HepG2 (cell line): Measurements from ENCODE around the gene MEIG1. TPM values are rescaled to one million over a fixed set of nuclear protein-coding genes. Genes with fewer than 3 reads are reported as not detected.

Experiments used
- AGO1 ChIP-seq: fragments of 200-400 bp; formaldehyde crosslinking; IDR thresholded peaks from 2 replicates; pipeline ENCODE4 v1.6.1; 2017; ENCODE audit warnings: mild to moderate bottlenecking, low read depth, low read length, moderate library complexity; ENCODE audit not compliant: poor library complexity, severe bottlenecking
- BRCA1 ChIP-seq: sonication (generic); formaldehyde crosslinking; IDR thresholded peaks from 2 replicates; pipeline ENCODE4 v1.4.0; 2020; ENCODE audit warnings: missing genetic modification reagents
- FOXP4 ChIP-seq: sonication (generic); formaldehyde crosslinking; IDR thresholded peaks from 2 replicates; pipeline ENCODE4 v1.4.0; 2020; ENCODE audit warnings: missing genetic modification reagents
- GATAD2A ChIP-seq: IDR thresholded peaks from 2 replicates; pipeline ENCODE4 v1.6.1; 2016
- HOXD1 ChIP-seq: sonication (generic); formaldehyde crosslinking; IDR thresholded peaks from 2 replicates; pipeline ENCODE4 v1.5.0; 2020; ENCODE audit warnings: missing genetic modification reagents
- KLF9 ChIP-seq: IDR thresholded peaks from 2 replicates; pipeline ENCODE4 v1.6.1; 2016; ENCODE audit warnings: low read depth
- MAFG ChIP-seq: sonication (generic); formaldehyde crosslinking; IDR thresholded peaks from 2 replicates; pipeline ENCODE4 v1.5.1; 2020; ENCODE audit warnings: mild to moderate bottlenecking, missing genetic modification reagents
- MIER3 ChIP-seq: IDR thresholded peaks from 2 replicates; pipeline ENCODE4 v1.6.1; 2016; ENCODE audit warnings: missing compliant biosample characterization, borderline replicate concordance
- NFIC ChIP-seq: IDR thresholded peaks from 2 replicates; pipeline ENCODE4 v1.6.1; 2012; ENCODE audit warnings: mild to moderate bottlenecking, low read length, inconsistent platforms
- NR2C2 ChIP-seq: sonication (generic); formaldehyde crosslinking; IDR thresholded peaks from 2 replicates; pipeline ENCODE4 v1.4.0; 2020; ENCODE audit warnings: missing genetic modification reagents, mild to moderate bottlenecking, moderate library complexity, borderline replicate concordance
- RXRA ChIP-seq: sonication (generic); formaldehyde crosslinking; IDR thresholded peaks from 2 replicates; pipeline ENCODE4 v1.5.1; 2020; ENCODE audit warnings: missing genetic modification reagents
- SALL1 ChIP-seq: sonication (generic); formaldehyde crosslinking; IDR thresholded peaks from 2 replicates; pipeline ENCODE4 v1.8.0; 2022; ENCODE audit warnings: mild to moderate bottlenecking, missing genetic modification reagents
- TIGD3 ChIP-seq: sonication (generic); formaldehyde crosslinking; IDR thresholded peaks from 2 replicates; pipeline ENCODE4 v1.5.1; 2020; ENCODE audit warnings: mild to moderate bottlenecking, missing genetic modification reagents, borderline replicate concordance
- ZNF20 ChIP-seq: sonication (generic); formaldehyde crosslinking; IDR thresholded peaks from 2 replicates; pipeline ENCODE4 v1.4.0; 2020; ENCODE audit warnings: mild to moderate bottlenecking, moderate library complexity, missing genetic modification reagents
- ZNF589 ChIP-seq: sonication (generic); formaldehyde crosslinking; conservative IDR thresholded peaks from 2 replicates; pipeline ENCODE4 v1.8.0; 2022; ENCODE audit warnings: mild to moderate bottlenecking, moderate library complexity, missing genetic modification reagents
- polyA plus RNA-seq, 8 experiments: library from polyadenylated mRNA; depleted of rRNA in 3 of 8; stranded (reverse) in 7 of 8; unstranded in 1 of 8; fragments of >200 nt; fragmentation: Illumina TruSeq in 4 of 8; extraction: Trizol in 4 of 8; gene quantifications; 2 replicates each; pipeline versions ENCODE4 v1.2.1 to v1.2.3, GENCODE V29; 2011 to 2016; ENCODE audit warnings: low read depth in 4 of 8, missing spikeins in 1 of 8, mixed read lengths in 1 of 8; ENCODE audit not compliant: insufficient read depth in 1 of 8
- total RNA-seq, 5 experiments: library from RNA; depleted of rRNA; stranded (reverse); fragments of >200 nt; fragmentation: Illumina TruSeq; extraction: Trizol; gene quantifications; 2 replicates each; pipeline ENCODE4 v1.2.3, GENCODE V29; 2016; ENCODE audit warnings: low read depth in 1 of 5
- TF ChIP-seq, protein P1 (sequence below): sonication (generic); formaldehyde crosslinking; IDR thresholded peaks from 2 replicates; pipeline ENCODE4 v1.8.0; 2022; ENCODE audit warnings: missing genetic modification reagents, low read depth, mild to moderate bottlenecking, borderline replicate concordance
- TF ChIP-seq, protein P2 (sequence below): sonication (generic); formaldehyde crosslinking; IDR thresholded peaks from 2 replicates; pipeline ENCODE4 v1.5.1; 2020; ENCODE audit warnings: missing genetic modification reagents, mild to moderate bottlenecking, borderline replicate concordance
- TF ChIP-seq, protein P3 (sequence below): sonication (generic); formaldehyde crosslinking; IDR thresholded peaks from 2 replicates; pipeline ENCODE4 v1.5.1; 2020; ENCODE audit warnings: mild to moderate bottlenecking, missing genetic modification reagents

Gene MEIG1
- total and polyA plus RNA-seq, 2 of the 13 experiments (the other 11 are each of a cell fraction or from before 2014, with no cell fraction given), result not detected

- TF ChIP-seq, protein P1, sequence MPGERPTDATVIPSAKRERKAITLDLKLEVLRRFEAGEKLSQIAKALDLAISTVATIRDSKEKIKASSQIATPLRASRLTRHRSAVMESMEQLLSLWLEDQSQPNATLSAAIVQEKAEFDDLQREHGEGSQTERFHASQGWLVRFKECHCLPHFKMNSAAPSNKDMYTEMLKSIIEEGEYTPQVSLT (CRISPR knock-in tag), result no peak
- TF ChIP-seq ZNF589, result peak; percentile 98
- TF ChIP-seq FOXP4 (CRISPR knock-in tag), result 0 out of 2 replicates have a peak, but pooled peaks have one; percentile 48
- TF ChIP-seq KLF9 (CRISPR knock-in tag), result peak; percentile 74; the same call in 1 of the 2 replicates
- TF ChIP-seq AGO1, result peak; percentile 71
- TF ChIP-seq, protein P2, sequence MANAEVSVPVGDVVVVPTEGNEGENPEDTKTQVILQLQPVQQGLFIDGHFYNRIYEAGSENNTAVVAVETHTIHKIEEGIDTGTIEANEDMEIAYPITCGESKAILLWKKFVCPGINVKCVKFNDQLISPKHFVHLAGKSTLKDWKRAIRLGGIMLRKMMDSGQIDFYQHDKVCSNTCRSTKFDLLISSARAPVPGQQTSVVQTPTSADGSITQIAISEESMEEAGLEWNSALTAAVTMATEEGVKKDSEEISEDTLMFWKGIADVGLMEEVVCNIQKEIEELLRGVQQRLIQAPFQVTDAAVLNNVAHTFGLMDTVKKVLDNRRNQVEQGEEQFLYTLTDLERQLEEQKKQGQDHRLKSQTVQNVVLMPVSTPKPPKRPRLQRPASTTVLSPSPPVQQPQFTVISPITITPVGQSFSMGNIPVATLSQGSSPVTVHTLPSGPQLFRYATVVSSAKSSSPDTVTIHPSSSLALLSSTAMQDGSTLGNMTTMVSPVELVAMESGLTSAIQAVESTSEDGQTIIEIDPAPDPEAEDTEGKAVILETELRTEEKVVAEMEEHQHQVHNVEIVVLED (CRISPR knock-in tag), result peak; percentile 82
- TF ChIP-seq ZNF20, result no peak
- TF ChIP-seq NFIC, result 0 out of 2 replicates have a peak, but pooled peaks have one; percentile 27
- TF ChIP-seq MAFG, result no peak
- TF ChIP-seq, protein P3, sequence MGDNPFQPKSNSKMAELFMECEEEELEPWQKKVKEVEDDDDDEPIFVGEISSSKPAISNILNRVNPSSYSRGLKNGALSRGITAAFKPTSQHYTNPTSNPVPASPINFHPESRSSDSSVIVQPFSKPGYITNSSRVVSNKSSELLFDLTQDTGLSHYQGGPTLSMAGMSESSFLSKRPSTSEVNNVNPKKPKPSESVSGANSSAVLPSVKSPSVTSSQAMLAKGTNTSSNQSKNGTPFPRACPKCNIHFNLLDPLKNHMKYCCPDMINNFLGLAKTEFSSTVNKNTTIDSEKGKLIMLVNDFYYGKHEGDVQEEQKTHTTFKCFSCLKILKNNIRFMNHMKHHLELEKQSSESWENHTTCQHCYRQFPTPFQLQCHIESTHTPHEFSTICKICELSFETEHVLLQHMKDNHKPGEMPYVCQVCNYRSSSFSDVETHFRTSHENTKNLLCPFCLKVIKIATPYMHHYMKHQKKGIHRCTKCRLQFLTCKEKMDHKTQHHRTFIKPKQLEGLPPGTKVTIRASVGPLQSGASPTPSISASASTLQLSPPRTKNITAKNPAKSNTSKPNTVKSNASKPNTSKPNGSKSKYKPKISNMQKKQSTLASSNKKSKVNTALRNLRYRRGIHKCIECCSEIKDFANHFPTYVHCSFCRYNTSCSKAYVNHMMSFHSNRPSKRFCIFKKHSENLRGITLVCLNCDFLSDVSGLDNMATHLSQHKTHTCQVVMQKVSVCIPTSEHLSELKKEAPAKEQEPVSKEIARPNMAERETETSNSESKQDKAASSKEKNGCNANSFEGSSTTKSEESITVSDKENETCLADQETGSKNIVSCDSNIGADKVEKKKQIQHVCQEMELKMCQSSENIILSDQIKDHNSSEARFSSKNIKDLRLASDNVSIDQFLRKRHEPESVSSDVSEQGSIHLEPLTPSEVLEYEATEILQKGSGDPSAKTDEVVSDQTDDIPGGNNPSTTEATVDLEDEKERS (CRISPR knock-in tag), result peak; percentile 97
- TF ChIP-seq NR2C2, result peak; percentile 59; the same call in 1 of the 2 replicates
- TF ChIP-seq BRCA1 (CRISPR knock-in tag), result 0 out of 2 replicates have a peak, but pooled peaks have one; percentile 6
- peak; percentile 57 for TF ChIP-seq GATAD2A (CRISPR knock-in tag)
- TF ChIP-seq RXRA (CRISPR knock-in tag), result peak; percentile 82
- no peak; the same call in 1 of the 2 replicates for TF ChIP-seq TIGD3 (CRISPR knock-in tag)
- peak; percentile 73; the same call in 1 of the 2 replicates for TF ChIP-seq MIER3 (CRISPR knock-in tag)
- TF ChIP-seq SALL1 (CRISPR knock-in tag), result peak; percentile 95
- TF ChIP-seq HOXD1 (CRISPR knock-in tag), result peak; percentile 89; the same call in 1 of the 2 replicates
Measured at GRCh38 chr10:14954001-14954770, 5.0 kb upstream of the MEIG1 start, which contains the start of gene DCLRE1C (continued).
